Measurements from ENCODE around the gene CPE.
A peak's percentile ranks its signal among the peaks of the same experiment; 100 is the strongest.

The CPE gene

DNA sequence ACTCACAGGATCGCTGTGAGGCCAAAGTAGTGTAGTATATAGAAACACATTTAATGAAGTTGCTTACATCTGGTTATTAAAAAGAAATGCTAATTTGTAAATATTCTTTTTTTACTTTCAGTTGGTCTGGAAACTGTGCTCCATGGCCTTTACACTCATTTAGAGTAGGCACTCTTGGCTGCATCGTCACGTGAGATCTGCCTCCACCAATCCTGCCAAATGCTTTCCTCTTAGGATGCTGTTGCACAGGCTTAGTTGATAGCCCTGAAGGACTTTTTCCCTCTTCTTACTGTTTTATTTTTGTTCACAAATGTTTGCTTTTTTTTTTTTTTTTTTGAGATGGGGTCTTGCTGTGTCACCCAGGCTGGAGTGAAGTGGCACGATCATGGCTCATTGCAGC, 6.3 kb downstream of the CPE start:
- Histone ChIP-seq H3K4me3 (peak overlapping the region; percentile 53), H3K9me3 (ENCODE audit: low read depth, low read length) (no peaks in the 10 kb centered on the region), H3K27ac (peak overlapping the region; percentile 90), H3K9ac (ENCODE audit: insufficient read length) (peak overlapping the region; percentile 47), H3K36me3 (ENCODE audit: insufficient read depth, low read length) (no peaks in the 10 kb centered on the region)
- TF ChIP-seq FOXP2 (optimal IDR thresholded peaks at IDR 0.05; ENCODE audit: control extremely low read depth, extremely low read length, insufficient read depth) = no peak
- TF ChIP-seq EZH2 (IDR thresholded peaks at IDR 0.05) = no peak
- no peak for TF ChIP-seq POLR2AphosphoS5 (IDR thresholded peaks at IDR 0.05; ENCODE audit: borderline replicate concordance, low read depth, low read length)
- no peak for DNase-seq (ENCODE audit: low read depth, low spot score)

DNA sequence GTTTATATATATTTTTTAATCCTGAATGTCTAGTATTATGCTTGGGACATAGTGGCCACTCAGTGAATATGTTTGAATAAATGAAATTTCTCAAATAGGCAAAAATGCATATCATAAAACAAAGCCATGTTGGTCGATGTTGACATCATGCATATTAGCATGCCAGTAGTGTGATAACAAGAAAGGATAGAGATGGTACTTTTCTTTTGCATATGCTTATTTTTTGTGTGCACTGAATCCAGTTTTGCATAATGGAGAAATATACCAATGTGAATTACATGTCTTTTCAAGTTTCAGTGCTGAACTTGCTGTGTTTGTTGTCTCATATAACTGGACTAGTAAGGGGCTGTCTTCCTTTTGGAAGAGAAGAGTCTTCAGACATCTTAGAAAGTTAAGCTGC, 7.5 kb downstream of the CPE start:
- no peak for DNase-seq (ENCODE audit: low read depth, low spot score)
- H3K9me3 ChIP-seq (ENCODE audit: low read depth, low read length) = no peaks in the 10 kb centered on the region
- peak overlapping the region; percentile 44 for H3K4me3 ChIP-seq
- no peak for TF ChIP-seq EZH2 (IDR thresholded peaks at IDR 0.05)
- TF ChIP-seq POLR2AphosphoS5 (IDR thresholded peaks at IDR 0.05; ENCODE audit: borderline replicate concordance, low read depth, low read length) = no peak
- TF ChIP-seq FOXP2 (optimal IDR thresholded peaks at IDR 0.05; ENCODE audit: control extremely low read depth, extremely low read length, insufficient read depth) = no peak
- H3K27ac ChIP-seq = peak overlapping the region; percentile 76
- no peaks in the 10 kb centered on the region for H3K36me3 ChIP-seq (ENCODE audit: insufficient read depth, low read length)
- peak overlapping the region; percentile 53 for H3K9ac ChIP-seq (ENCODE audit: insufficient read length)

DNA sequence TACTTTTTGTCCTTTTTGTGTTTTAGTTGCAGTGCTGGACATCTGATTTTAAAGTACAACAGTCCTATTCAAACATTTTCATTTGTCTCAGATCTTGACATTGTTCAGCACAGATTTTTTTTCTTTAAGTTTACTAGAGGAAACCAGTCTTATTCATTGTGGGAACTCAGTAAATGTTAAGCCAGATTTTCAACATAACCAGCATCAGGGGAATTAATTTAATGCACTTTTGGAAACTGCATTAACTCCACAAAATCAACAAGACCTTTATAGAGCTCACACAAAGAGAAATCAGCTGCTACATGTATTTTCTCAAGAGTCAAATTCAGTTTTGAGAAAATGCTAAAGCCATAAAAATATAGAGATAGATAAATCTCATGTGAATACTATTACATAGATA, 9.9 kb downstream of the CPE start:
- no peak overlapping the region for H3K4me3 ChIP-seq
- no peak for DNase-seq (ENCODE audit: low read depth, low spot score)
- H3K36me3 ChIP-seq (ENCODE audit: insufficient read depth, low read length) = no peaks in the 10 kb centered on the region
- H3K9ac ChIP-seq (ENCODE audit: insufficient read length) = no peak overlapping the region
- TF ChIP-seq FOXP2 (optimal IDR thresholded peaks at IDR 0.05; ENCODE audit: control extremely low read depth, extremely low read length, insufficient read depth) (no peak), EZH2 (IDR thresholded peaks at IDR 0.05) (no peak), POLR2AphosphoS5 (IDR thresholded peaks at IDR 0.05; ENCODE audit: borderline replicate concordance, low read depth, low read length) (no peak)
- peak overlapping the region; percentile 5; the same call in 1 of the 2 replicates for H3K27ac ChIP-seq
- no peaks in the 10 kb centered on the region for H3K9me3 ChIP-seq (ENCODE audit: low read depth, low read length)

DNA sequence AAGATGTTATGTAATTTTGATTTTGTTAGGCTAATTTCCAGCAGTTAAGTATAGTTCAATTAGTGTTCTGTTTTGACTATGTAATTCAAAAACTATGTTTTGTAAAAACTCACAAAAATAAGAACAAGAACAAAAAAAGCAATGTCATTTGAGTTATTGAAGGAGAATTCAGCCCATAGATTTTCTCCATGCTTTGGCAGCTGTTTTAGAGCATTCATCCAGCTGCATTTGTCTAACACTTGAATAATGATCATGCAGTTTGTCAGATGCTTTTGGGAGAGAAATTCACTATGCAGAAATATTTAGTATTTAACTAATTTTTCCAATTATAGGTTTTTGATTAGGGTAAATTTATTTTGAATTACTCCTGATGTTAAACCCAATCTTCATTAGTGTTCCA, 14.2 kb downstream of the CPE start:
- Histone ChIP-seq H3K4me3 (no peak overlapping the region), H3K9ac (ENCODE audit: insufficient read length) (no peak overlapping the region), H3K27ac (no peak overlapping the region), H3K9me3 (ENCODE audit: low read depth, low read length) (no peaks in the 10 kb centered on the region), H3K36me3 (ENCODE audit: insufficient read depth, low read length) (no peaks in the 10 kb centered on the region)
- DNase-seq (ENCODE audit: low read depth, low spot score) = no peak
- no peak for TF ChIP-seq FOXP2 (optimal IDR thresholded peaks at IDR 0.05; ENCODE audit: control extremely low read depth, extremely low read length, insufficient read depth)
- TF ChIP-seq EZH2 (IDR thresholded peaks at IDR 0.05) = no peak
- no peak for TF ChIP-seq POLR2AphosphoS5 (IDR thresholded peaks at IDR 0.05; ENCODE audit: borderline replicate concordance, low read depth, low read length)

DNA sequence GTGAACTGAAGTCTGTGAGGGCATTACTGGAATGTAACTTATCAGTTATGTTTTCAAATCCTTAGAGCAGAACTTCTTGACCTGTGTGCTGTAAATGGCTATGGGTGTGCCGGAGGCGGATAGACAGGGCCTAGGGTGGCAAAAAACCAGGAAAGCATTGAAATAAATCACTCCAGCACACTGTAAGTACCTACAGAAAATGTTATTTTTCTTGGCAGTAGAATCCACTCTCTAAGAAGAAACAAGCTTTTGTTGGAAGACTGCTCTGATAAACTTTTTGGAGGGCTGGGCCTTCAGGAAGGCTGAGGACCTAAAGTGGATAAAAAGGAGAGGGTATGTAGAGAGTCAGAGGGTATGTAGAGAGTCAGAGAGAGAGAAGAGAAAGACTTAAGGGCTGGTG, 14.9 kb downstream of the CPE start:
- Histone ChIP-seq H3K36me3 (ENCODE audit: insufficient read depth, low read length) (no peaks in the 10 kb centered on the region), H3K9me3 (ENCODE audit: low read depth, low read length) (no peaks in the 10 kb centered on the region), H3K9ac (ENCODE audit: insufficient read length) (no peak overlapping the region), H3K4me3 (no peak overlapping the region), H3K27ac (no peak overlapping the region)
- no peak for TF ChIP-seq EZH2 (IDR thresholded peaks at IDR 0.05)
- no peak for TF ChIP-seq FOXP2 (optimal IDR thresholded peaks at IDR 0.05; ENCODE audit: control extremely low read depth, extremely low read length, insufficient read depth)
- no peak for TF ChIP-seq POLR2AphosphoS5 (IDR thresholded peaks at IDR 0.05; ENCODE audit: borderline replicate concordance, low read depth, low read length)
- DNase-seq (ENCODE audit: low read depth, low spot score) = no peak

DNA sequence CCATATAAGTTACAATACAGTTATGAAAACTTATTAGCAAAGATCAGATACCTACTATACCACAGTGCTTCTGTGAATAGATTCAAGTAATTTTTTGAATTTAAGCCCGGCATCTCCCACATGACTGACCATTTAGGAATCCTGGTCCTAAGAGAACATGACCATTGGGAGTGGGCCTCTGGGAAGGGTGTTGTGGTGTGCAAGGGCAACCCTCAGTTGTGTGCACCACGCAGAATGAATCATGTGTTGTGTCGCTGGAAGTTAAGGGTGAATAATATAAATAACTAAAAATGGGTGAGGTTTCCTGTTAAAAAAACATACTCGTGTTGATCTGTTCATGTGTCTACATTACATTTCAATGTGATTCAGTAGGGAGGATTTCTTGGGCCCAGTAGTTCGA, 15.5 kb downstream of the CPE start:
- DNase-seq (ENCODE audit: low read depth, low spot score) = no peak
- H3K9me3 ChIP-seq (ENCODE audit: low read depth, low read length) = no peaks in the 10 kb centered on the region
- H3K4me3 ChIP-seq = no peak overlapping the region
- H3K36me3 ChIP-seq (ENCODE audit: insufficient read depth, low read length) = no peaks in the 10 kb centered on the region
- H3K27ac ChIP-seq = no peak overlapping the region
- no peak for TF ChIP-seq FOXP2 (optimal IDR thresholded peaks at IDR 0.05; ENCODE audit: control extremely low read depth, extremely low read length, insufficient read depth)
- H3K9ac ChIP-seq (ENCODE audit: insufficient read length) = no peak overlapping the region

DNA sequence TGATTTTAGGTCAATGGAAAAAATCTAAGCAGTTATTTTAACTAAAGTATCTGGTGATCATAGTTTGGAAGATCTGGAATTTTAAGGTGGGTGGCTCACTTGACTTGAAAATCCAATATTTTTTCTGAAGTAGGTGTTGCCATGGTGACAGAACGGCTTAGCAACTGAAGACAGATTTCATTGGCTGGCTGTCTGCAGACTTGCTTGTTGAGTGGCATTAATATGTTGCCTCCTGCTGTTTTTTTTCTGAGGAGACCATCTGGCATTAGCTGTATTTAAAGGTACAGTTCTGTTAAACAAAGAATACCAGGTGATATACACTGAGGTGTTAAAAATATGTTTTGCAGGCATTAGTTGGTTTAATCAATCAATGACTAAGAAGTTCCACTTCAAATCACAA, 19.8 kb downstream of the CPE start:
- Histone ChIP-seq H3K9ac (ENCODE audit: insufficient read length) (no peak overlapping the region), H3K36me3 (ENCODE audit: insufficient read depth, low read length) (no peaks in the 10 kb centered on the region), H3K9me3 (ENCODE audit: low read depth, low read length) (no peaks in the 10 kb centered on the region), H3K4me3 (peak overlapping the region; percentile 34), H3K27ac (no peak overlapping the region)
- TF ChIP-seq FOXP2 (optimal IDR thresholded peaks at IDR 0.05; ENCODE audit: control extremely low read depth, extremely low read length, insufficient read depth) (no peak), POLR2AphosphoS5 (IDR thresholded peaks at IDR 0.05; ENCODE audit: borderline replicate concordance, low read depth, low read length) (no peak), EZH2 (IDR thresholded peaks at IDR 0.05) (no peak)
- DNase-seq (ENCODE audit: low read depth, low spot score) = peak; percentile 90

DNA sequence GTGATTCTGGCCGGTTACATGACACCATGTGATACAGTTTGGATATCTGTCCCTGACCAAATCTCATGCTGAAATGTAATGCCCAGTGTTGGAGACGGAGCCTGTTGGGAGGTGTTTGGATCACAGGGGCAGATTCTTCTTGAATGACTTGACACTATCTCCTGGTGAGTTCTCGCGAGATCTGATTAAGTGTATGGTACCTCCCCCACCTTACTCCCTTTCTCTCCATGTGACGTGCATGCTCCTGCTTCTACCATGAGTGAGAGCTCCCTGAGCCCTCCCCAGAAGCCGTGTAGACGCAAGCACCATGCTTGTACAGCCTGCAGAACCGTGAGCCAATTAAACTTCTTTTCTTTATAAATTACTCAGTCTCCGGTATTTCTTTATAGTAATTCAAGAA, 23.6 kb downstream of the CPE start:
- no peak for TF ChIP-seq FOXP2 (optimal IDR thresholded peaks at IDR 0.05; ENCODE audit: control extremely low read depth, extremely low read length, insufficient read depth)
- no peak for TF ChIP-seq EZH2 (IDR thresholded peaks at IDR 0.05)
- no peak for TF ChIP-seq POLR2AphosphoS5 (IDR thresholded peaks at IDR 0.05; ENCODE audit: borderline replicate concordance, low read depth, low read length)
- no peak for DNase-seq (ENCODE audit: low read depth, low spot score)
- Histone ChIP-seq H3K36me3 (ENCODE audit: insufficient read depth, low read length) (no peaks in the 10 kb centered on the region), H3K27ac (no peak overlapping the region), H3K4me3 (no peak overlapping the region), H3K9me3 (ENCODE audit: low read depth, low read length) (no peaks in the 10 kb centered on the region), H3K9ac (ENCODE audit: insufficient read length) (no peak overlapping the region)

DNA sequence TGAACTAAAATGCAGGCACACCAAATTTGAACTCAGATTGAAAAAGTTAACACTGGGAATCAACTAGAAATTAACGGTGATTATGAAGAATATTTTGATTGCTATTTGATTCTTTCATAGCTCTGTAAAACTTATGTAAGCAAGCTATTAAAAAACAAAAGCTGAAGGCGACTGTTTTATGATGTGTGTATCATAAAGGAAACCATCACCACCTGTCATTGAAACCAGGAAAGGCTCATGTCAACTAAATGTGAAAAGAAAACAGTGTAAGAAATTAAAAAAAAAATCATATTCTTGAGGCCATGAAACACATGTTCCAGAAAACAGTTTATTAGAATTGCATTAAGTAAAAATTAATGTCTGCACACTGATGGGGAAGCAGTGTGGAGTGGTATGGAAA, 24.2 kb downstream of the CPE start:
- TF ChIP-seq POLR2AphosphoS5 (IDR thresholded peaks at IDR 0.05; ENCODE audit: borderline replicate concordance, low read depth, low read length) (no peak), EZH2 (IDR thresholded peaks at IDR 0.05) (no peak), FOXP2 (optimal IDR thresholded peaks at IDR 0.05; ENCODE audit: control extremely low read depth, extremely low read length, insufficient read depth) (no peak)
- Histone ChIP-seq H3K36me3 (ENCODE audit: insufficient read depth, low read length) (no peaks in the 10 kb centered on the region), H3K27ac (peak overlapping the region; percentile 73), H3K9me3 (ENCODE audit: low read depth, low read length) (no peaks in the 10 kb centered on the region), H3K9ac (ENCODE audit: insufficient read length) (no peak overlapping the region), H3K4me3 (peak overlapping the region; percentile 17; the same call in 1 of the 2 replicates)
- DNase-seq (ENCODE audit: low read depth, low spot score) = no peak

Measured in SK-N-MC (cell line).